ENCODE results near the gene WBP2NL. TPM values are rescaled to one million over a fixed set of nuclear protein-coding genes. Genes with fewer than 3 reads are reported as not detected.

Gene WBP2NL
- total RNA-seq, 2 donors from 2014 or later = not detected

GRCh38 chr22:42039271-42039670, 40.7 kb downstream of the WBP2NL start:
- no peak overlapping the region for H3K27ac Mint-ChIP-seq
- Histone ChIP-seq H3K27ac (ENCODE audit: low read depth, low read length) (no peak overlapping the region), H3K9ac (ENCODE audit: extremely low read depth, low read length, poor library complexity, severe bottlenecking) (no peak overlapping the region), H3K4me1 (ENCODE audit: control insufficient read depth, insufficient read depth, low read length) (no peaks in the 10 kb centered on the region), H3K27me3 (ENCODE audit: control insufficient read depth, insufficient read depth, low read length, poor library complexity, severe bottlenecking) (no peaks in the 10 kb centered on the region), H3K4me3 (ENCODE audit: low read length) (no peak overlapping the region), H3K36me3 (ENCODE audit: control insufficient read depth, insufficient read depth, low read length) (no peaks in the 10 kb centered on the region), H3K9me3 (ENCODE audit: control insufficient read depth, low read length) (peaks cover 22% of the 10 kb centered on the region)
- H3K4me3 Mint-ChIP-seq = no peak overlapping the region
- peaks cover 19% of the 10 kb centered on the region for H3K27me3 Mint-ChIP-seq (ENCODE audit: insufficient read depth)
- TF ChIP-seq, protein P1, sequence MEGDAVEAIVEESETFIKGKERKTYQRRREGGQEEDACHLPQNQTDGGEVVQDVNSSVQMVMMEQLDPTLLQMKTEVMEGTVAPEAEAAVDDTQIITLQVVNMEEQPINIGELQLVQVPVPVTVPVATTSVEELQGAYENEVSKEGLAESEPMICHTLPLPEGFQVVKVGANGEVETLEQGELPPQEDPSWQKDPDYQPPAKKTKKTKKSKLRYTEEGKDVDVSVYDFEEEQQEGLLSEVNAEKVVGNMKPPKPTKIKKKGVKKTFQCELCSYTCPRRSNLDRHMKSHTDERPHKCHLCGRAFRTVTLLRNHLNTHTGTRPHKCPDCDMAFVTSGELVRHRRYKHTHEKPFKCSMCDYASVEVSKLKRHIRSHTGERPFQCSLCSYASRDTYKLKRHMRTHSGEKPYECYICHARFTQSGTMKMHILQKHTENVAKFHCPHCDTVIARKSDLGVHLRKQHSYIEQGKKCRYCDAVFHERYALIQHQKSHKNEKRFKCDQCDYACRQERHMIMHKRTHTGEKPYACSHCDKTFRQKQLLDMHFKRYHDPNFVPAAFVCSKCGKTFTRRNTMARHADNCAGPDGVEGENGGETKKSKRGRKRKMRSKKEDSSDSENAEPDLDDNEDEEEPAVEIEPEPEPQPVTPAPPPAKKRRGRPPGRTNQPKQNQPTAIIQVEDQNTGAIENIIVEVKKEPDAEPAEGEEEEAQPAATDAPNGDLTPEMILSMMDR (conservative IDR thresholded peaks at IDR 0.05) = no peak
- no peaks in the 10 kb centered on the region for H3K36me3 Mint-ChIP-seq (ENCODE audit: low read depth)
- DNase-seq = no peak
- WGBS, 2 experiments (ENCODE audit: insufficient coverage in 1 of 2, insufficient read length in 1 of 2) = 91 to 100% methylated on average over 2 to 4 of the region's 5 CpGs
- H3K9me3 Mint-ChIP-seq = peaks cover 32% of the 10 kb centered on the region
- no peaks in the 10 kb centered on the region for H3K4me1 Mint-ChIP-seq

- Mint-ChIP-seq H3K27ac (no peak overlapping the region), H3K4me3 (no peak overlapping the region), H3K9me3 (peaks cover 15% of the 10 kb centered on the region), H3K27me3 (ENCODE audit: insufficient read depth) (peaks cover 16% of the 10 kb centered on the region), H3K4me1 (no peaks in the 10 kb centered on the region), H3K36me3 (ENCODE audit: low read depth) (no peaks in the 10 kb centered on the region)
- H3K27ac ChIP-seq (ENCODE audit: low read depth, low read length) = no peak overlapping the region
- H3K4me3 ChIP-seq (ENCODE audit: low read length) = no peak overlapping the region
- H3K4me1 ChIP-seq (ENCODE audit: control insufficient read depth, insufficient read depth, low read length) = no peaks in the 10 kb centered on the region
- H3K36me3 ChIP-seq (ENCODE audit: control insufficient read depth, insufficient read depth, low read length) = no peaks in the 10 kb centered on the region
- TF ChIP-seq, protein P1 (conservative IDR thresholded peaks at IDR 0.05) = no peak
- no peaks in the 10 kb centered on the region for H3K27me3 ChIP-seq (ENCODE audit: control insufficient read depth, insufficient read depth, low read length, poor library complexity, severe bottlenecking)
- H3K9ac ChIP-seq (ENCODE audit: extremely low read depth, low read length, poor library complexity, severe bottlenecking) = no peak overlapping the region
- DNase-seq = no peak
- H3K9me3 ChIP-seq (ENCODE audit: control insufficient read depth, low read length) = peaks cover 19% of the 10 kb centered on the region
Measured at GRCh38 chr22:42041784-42042183, 43.2 kb downstream of the WBP2NL start.

- DNase-seq = no peak
- Histone ChIP-seq H3K27ac (ENCODE audit: low read depth, low read length) (no peak overlapping the region), H3K36me3 (ENCODE audit: control insufficient read depth, insufficient read depth, low read length) (no peaks in the 10 kb centered on the region), H3K9me3 (ENCODE audit: control insufficient read depth, low read length) (no peaks in the 10 kb centered on the region), H3K9ac (ENCODE audit: extremely low read depth, low read length, poor library complexity, severe bottlenecking) (no peak overlapping the region), H3K4me1 (ENCODE audit: control insufficient read depth, insufficient read depth, low read length) (no peaks in the 10 kb centered on the region), H3K4me3 (ENCODE audit: low read length) (no peak overlapping the region), H3K27me3 (ENCODE audit: control insufficient read depth, insufficient read depth, low read length, poor library complexity, severe bottlenecking) (no peaks in the 10 kb centered on the region)
- TF ChIP-seq, protein P1 (conservative IDR thresholded peaks at IDR 0.05) = no peak
- 80 to 84% methylated on average over 1 to 2 of the region's 2 CpGs for WGBS, 2 experiments (ENCODE audit: insufficient coverage in 1 of 2, insufficient read length in 1 of 2)
- Mint-ChIP-seq H3K27me3 (ENCODE audit: insufficient read depth) (no peaks in the 10 kb centered on the region), H3K36me3 (ENCODE audit: low read depth) (no peaks in the 10 kb centered on the region), H3K4me3 (no peak overlapping the region), H3K27ac (no peak overlapping the region), H3K9me3 (peaks cover 2% of the 10 kb centered on the region), H3K4me1 (no peaks in the 10 kb centered on the region)
Measured at GRCh38 chr22:42050641-42051180, 52.1 kb downstream of the WBP2NL start.

All from endodermal cell (in vitro differentiated cells).